HepG2 (cell line): ENCODE data around the gene RREB1. TPM values are rescaled to one million over a fixed set of nuclear protein-coding genes. Genes with fewer than 3 reads are reported as not detected.
A peak's percentile ranks its signal among the peaks of the same experiment; 100 is the strongest.

ENCODE experiments used
- MEIS2 ChIP-seq: sonication (generic); formaldehyde crosslinking; IDR thresholded peaks from 2 replicates; pipeline ENCODE4 v1.9.0; 2021; ENCODE audit warnings: mild to moderate bottlenecking, missing genetic modification reagents
- MYC ChIP-seq: sonication (generic); formaldehyde crosslinking; IDR thresholded peaks from 2 replicates; pipeline ENCODE4 v1.9.0; 2021; ENCODE audit warnings: missing genetic modification reagents, borderline replicate concordance
- RXRA ChIP-seq: sonication (generic); formaldehyde crosslinking; IDR thresholded peaks from 2 replicates; pipeline ENCODE4 v1.5.1; 2020; ENCODE audit warnings: missing genetic modification reagents
- SOX5 ChIP-seq: IDR thresholded peaks from 2 replicates; pipeline ENCODE4 v1.6.1; 2016; ENCODE audit warnings: borderline replicate concordance
- SP4 ChIP-seq: sonication (generic); formaldehyde crosslinking; IDR thresholded peaks from 2 replicates; pipeline ENCODE4 v1.8.1; 2023; ENCODE audit warnings: mild to moderate bottlenecking, missing genetic modification reagents
- ZNF232 ChIP-seq: sonication (generic); formaldehyde crosslinking; IDR thresholded peaks from 2 replicates; pipeline ENCODE4 v1.4.0; 2020; ENCODE audit warnings: missing genetic modification reagents, borderline replicate concordance
- ZNF501 ChIP-seq: sonication (generic); formaldehyde crosslinking; IDR thresholded peaks from 2 replicates; pipeline ENCODE4 v1.5.1; 2020; ENCODE audit warnings: mild to moderate bottlenecking, moderate library complexity, missing genetic modification reagents
- ZNF546 ChIP-seq: sonication (generic); formaldehyde crosslinking; conservative IDR thresholded peaks from 2 replicates; pipeline ENCODE4 v1.8.1; 2023; ENCODE audit warnings: mild to moderate bottlenecking, missing genetic modification reagents
- ZSCAN29 ChIP-seq: sonication (generic); formaldehyde crosslinking; conservative IDR thresholded peaks from 2 replicates; pipeline ENCODE4 v1.4.0; 2020; ENCODE audit warnings: mild to moderate bottlenecking, missing genetic modification reagents
- polyA plus RNA-seq, 8 experiments: library from polyadenylated mRNA; depleted of rRNA in 3 of 8; stranded (reverse) in 7 of 8; unstranded in 1 of 8; fragments of >200 nt; fragmentation: Illumina TruSeq in 4 of 8; extraction: Trizol in 4 of 8; gene quantifications; 2 replicates each; pipeline versions ENCODE4 v1.2.1 to v1.2.3, GENCODE V29; 2011 to 2016; ENCODE audit warnings: low read depth in 4 of 8, missing spikeins in 1 of 8, mixed read lengths in 1 of 8; ENCODE audit not compliant: insufficient read depth in 1 of 8
- total RNA-seq, 5 experiments: library from RNA; depleted of rRNA; stranded (reverse); fragments of >200 nt; fragmentation: Illumina TruSeq; extraction: Trizol; gene quantifications; 2 replicates each; pipeline ENCODE4 v1.2.3, GENCODE V29; 2016; ENCODE audit warnings: low read depth in 1 of 5
- TF ChIP-seq, protein P1 (sequence below): sonication (generic); formaldehyde crosslinking; IDR thresholded peaks from 2 replicates; pipeline ENCODE4 v1.4.0; 2020; ENCODE audit warnings: missing genetic modification reagents, mild to moderate bottlenecking, borderline replicate concordance
- TF ChIP-seq, protein P2 (sequence below): sonication (generic); formaldehyde crosslinking; IDR thresholded peaks from 2 replicates; pipeline ENCODE4 v1.5.0; 2020; ENCODE audit warnings: mild to moderate bottlenecking, missing genetic modification reagents
- TF ChIP-seq, protein P3 (sequence below): sonication (generic); formaldehyde crosslinking; conservative IDR thresholded peaks from 2 replicates; pipeline ENCODE4 v1.4.0; 2020; ENCODE audit warnings: missing genetic modification reagents
- TF ChIP-seq, protein P4 (sequence below): sonication (generic); formaldehyde crosslinking; IDR thresholded peaks from 2 replicates; pipeline ENCODE4 v1.4.0; 2020; ENCODE audit warnings: missing genetic modification reagents; ENCODE audit errors: not compliant biosample characterization
- TF ChIP-seq, protein P5 (sequence below): sonication (generic); formaldehyde crosslinking; IDR thresholded peaks from 2 replicates; pipeline ENCODE4 v1.4.0; 2020; ENCODE audit warnings: mild to moderate bottlenecking, missing genetic modification reagents
- TF ChIP-seq, protein P6 (sequence below): IDR thresholded peaks from 2 replicates; pipeline ENCODE4 v1.6.1; 2012; ENCODE audit warnings: low read depth, low read length, improper control_type of control experiment

Gene RREB1
- total and polyA plus RNA-seq, 2 of the 13 experiments (the other 11 are each of a cell fraction or from before 2014, with no cell fraction given) = 6.1 to 23.2 TPM

DNA sequence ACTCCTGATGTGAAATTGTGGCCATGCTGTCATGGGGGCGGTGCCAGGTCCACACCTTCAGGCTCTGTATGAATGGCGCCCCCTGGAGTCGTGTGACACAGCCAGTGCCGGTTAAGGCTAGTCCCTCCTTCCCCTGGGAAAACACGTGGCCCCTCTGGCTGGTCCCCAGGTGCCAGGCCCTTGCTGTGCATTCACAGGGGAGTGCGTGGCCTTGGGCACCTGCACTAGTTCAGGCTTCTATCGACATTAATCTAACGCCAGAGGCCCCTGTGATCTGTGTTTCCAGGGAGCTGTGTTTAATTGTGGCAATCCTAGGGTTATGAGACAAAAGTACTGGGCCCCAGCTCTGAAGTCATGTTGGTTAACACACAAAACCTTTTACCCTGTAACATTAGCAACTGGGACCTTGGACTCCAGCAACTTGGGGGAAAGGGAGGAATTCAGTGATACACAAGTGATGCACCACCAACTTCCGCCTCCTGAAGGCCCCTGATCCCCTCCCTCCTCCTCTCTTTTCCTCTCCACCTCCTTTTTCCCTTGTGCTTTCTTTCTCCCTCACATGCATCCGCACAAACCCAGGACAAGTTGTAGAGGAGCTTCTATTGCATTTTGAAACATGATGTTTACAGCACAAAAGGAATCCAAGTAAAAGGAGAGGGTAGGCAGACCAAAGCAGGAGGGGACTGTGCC, 131.3 kb downstream of the RREB1 start (continued):
- TF ChIP-seq, protein P1, sequence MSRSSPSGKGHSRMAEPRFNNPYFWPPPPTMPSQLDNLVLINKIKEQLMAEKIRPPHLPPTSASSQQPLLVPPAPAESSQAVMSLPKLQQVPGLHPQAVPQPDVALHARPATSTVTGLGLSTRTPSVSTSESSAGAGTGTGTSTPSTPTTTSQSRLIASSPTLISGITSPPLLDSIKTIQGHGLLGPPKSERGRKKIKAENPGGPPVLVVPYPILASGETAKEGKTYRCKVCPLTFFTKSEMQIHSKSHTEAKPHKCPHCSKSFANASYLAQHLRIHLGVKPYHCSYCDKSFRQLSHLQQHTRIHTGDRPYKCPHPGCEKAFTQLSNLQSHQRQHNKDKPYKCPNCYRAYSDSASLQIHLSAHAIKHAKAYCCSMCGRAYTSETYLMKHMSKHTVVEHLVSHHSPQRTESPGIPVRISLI (CRISPR knock-in tag) = peak; percentile 63; the same call in 1 of the 2 replicates
- TF ChIP-seq, protein P2, sequence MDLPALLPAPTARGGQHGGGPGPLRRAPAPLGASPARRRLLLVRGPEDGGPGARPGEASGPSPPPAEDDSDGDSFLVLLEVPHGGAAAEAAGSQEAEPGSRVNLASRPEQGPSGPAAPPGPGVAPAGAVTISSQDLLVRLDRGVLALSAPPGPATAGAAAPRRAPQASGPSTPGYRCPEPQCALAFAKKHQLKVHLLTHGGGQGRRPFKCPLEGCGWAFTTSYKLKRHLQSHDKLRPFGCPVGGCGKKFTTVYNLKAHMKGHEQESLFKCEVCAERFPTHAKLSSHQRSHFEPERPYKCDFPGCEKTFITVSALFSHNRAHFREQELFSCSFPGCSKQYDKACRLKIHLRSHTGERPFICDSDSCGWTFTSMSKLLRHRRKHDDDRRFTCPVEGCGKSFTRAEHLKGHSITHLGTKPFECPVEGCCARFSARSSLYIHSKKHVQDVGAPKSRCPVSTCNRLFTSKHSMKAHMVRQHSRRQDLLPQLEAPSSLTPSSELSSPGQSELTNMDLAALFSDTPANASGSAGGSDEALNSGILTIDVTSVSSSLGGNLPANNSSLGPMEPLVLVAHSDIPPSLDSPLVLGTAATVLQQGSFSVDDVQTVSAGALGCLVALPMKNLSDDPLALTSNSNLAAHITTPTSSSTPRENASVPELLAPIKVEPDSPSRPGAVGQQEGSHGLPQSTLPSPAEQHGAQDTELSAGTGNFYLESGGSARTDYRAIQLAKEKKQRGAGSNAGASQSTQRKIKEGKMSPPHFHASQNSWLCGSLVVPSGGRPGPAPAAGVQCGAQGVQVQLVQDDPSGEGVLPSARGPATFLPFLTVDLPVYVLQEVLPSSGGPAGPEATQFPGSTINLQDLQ = 0 out of 2 replicates have a peak, but pooled peaks have one; percentile 54
- TF ChIP-seq MEIS2 (CRISPR knock-in tag) (peak; percentile 49; the same call in 1 of the 2 replicates), ZNF501 (CRISPR knock-in tag) (peak; percentile 92), SP4 (CRISPR knock-in tag) (peak; percentile 64), MYC (CRISPR knock-in tag) (peak; percentile 99), ZSCAN29 (CRISPR knock-in tag) (0 out of 2 replicates have a peak, but pooled peaks have one; percentile 51), RXRA (CRISPR knock-in tag) (peak; percentile 53), SOX5 (CRISPR knock-in tag) (0 out of 2 replicates have a peak, but pooled peaks have one; percentile 9), ZNF546 (no peak), ZNF232 (CRISPR knock-in tag) (no peak)
- TF ChIP-seq, protein P3, sequence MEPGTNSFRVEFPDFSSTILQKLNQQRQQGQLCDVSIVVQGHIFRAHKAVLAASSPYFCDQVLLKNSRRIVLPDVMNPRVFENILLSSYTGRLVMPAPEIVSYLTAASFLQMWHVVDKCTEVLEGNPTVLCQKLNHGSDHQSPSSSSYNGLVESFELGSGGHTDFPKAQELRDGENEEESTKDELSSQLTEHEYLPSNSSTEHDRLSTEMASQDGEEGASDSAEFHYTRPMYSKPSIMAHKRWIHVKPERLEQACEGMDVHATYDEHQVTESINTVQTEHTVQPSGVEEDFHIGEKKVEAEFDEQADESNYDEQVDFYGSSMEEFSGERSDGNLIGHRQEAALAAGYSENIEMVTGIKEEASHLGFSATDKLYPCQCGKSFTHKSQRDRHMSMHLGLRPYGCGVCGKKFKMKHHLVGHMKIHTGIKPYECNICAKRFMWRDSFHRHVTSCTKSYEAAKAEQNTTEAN (CRISPR knock-in tag) = peak; percentile 34; the same call in 1 of the 2 replicates
- TF ChIP-seq, protein P4, sequence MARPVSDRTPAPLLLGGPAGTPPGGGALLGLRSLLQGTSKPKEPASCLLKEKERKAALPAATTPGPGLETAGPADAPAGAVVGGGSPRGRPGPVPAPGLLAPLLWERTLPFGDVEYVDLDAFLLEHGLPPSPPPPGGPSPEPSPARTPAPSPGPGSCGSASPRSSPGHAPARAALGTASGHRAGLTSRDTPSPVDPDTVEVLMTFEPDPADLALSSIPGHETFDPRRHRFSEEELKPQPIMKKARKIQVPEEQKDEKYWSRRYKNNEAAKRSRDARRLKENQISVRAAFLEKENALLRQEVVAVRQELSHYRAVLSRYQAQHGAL = no peak
- TF ChIP-seq, protein P5, sequence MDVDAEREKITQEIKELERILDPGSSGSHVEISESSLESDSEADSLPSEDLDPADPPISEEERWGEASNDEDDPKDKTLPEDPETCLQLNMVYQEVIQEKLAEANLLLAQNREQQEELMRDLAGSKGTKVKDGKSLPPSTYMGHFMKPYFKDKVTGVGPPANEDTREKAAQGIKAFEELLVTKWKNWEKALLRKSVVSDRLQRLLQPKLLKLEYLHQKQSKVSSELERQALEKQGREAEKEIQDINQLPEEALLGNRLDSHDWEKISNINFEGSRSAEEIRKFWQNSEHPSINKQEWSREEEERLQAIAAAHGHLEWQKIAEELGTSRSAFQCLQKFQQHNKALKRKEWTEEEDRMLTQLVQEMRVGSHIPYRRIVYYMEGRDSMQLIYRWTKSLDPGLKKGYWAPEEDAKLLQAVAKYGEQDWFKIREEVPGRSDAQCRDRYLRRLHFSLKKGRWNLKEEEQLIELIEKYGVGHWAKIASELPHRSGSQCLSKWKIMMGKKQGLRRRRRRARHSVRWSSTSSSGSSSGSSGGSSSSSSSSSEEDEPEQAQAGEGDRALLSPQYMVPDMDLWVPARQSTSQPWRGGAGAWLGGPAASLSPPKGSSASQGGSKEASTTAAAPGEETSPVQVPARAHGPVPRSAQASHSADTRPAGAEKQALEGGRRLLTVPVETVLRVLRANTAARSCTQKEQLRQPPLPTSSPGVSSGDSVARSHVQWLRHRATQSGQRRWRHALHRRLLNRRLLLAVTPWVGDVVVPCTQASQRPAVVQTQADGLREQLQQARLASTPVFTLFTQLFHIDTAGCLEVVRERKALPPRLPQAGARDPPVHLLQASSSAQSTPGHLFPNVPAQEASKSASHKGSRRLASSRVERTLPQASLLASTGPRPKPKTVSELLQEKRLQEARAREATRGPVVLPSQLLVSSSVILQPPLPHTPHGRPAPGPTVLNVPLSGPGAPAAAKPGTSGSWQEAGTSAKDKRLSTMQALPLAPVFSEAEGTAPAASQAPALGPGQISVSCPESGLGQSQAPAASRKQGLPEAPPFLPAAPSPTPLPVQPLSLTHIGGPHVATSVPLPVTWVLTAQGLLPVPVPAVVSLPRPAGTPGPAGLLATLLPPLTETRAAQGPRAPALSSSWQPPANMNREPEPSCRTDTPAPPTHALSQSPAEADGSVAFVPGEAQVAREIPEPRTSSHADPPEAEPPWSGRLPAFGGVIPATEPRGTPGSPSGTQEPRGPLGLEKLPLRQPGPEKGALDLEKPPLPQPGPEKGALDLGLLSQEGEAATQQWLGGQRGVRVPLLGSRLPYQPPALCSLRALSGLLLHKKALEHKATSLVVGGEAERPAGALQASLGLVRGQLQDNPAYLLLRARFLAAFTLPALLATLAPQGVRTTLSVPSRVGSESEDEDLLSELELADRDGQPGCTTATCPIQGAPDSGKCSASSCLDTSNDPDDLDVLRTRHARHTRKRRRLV (CRISPR knock-in tag) = no peak
- TF ChIP-seq, protein P6, sequence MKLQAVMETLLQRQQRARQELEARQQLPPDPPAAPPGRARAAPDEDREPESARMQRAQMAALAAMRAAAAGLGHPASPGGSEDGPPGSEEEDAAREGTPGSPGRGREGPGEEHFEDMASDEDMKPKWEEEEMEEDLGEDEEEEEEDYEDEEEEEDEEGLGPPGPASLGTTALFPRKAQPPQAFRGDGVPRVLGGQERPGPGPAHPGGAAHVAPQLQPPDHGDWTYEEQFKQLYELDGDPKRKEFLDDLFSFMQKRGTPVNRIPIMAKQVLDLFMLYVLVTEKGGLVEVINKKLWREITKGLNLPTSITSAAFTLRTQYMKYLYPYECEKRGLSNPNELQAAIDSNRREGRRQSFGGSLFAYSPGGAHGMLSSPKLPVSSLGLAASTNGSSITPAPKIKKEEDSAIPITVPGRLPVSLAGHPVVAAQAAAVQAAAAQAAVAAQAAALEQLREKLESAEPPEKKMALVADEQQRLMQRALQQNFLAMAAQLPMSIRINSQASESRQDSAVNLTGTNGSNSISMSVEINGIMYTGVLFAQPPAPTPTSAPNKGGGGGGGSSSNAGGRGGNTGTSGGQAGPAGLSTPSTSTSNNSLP = peak; percentile 90
